ENCODE results near the gene MLX.
"Not testable (repeated sequence)": the region's sequence is repeated elsewhere in the genome, so short reads cannot be mapped to it uniquely, and the experiment has no call there.

The MLX gene

GRCh38 chr17:42540558-42540957 is 26.3 kb upstream of the MLX start:
- H3K4me1 ChIP-seq (ENCODE audit: control insufficient read depth, insufficient read depth, low read length), result peaks cover 35% of the 10 kb centered on the region
- H3K36me3 ChIP-seq (ENCODE audit: control insufficient read depth, insufficient read depth, low read length); H3K27me3 ChIP-seq (ENCODE audit: control insufficient read depth, insufficient read depth, low read length); H3K9me3 ChIP-seq (ENCODE audit: control insufficient read depth, low read length); H3K9ac ChIP-seq (ENCODE audit: low read length); H3K4me3 ChIP-seq (ENCODE audit: low read length): not testable (repeated sequence)

DNA sequence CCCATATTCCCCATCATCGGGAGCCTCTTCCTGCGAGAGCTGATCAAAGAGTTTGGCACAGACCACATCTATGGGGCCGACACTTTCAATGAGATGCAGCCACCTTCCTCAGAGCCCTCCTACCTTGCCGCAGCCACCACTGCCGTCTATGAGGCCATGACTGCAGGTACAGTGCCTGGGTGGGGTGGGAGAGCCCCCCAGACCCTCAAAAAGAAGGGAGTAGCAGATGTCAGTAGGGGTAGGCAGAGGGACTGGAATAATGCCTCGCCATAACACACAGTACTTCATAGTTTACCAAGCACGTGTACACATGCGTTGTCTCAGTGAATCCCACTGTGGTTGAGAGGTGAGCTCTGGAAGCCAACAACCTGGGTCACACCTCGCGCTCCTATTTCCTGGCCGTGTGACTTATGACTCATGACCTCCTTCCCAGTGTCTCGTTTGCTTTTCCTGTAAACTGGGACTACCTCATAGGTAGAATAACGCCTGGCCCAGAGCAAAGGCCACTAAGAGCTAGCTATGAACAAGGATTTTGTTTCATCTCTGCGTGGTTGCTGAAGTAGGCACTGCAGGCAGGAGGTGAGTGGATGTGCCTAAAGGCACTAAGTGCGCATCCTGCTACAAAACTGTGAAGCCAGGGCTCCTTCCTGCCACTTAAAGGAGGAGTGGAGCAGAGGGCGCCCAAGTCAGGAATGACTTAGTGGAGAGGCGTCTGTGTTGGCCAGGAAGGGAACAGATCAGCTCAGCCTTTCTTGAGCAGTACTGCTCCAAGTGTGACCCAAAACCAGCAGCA is 25.7 kb upstream of the MLX start:
- peaks cover 31% of the 10 kb centered on the region for H3K4me1 ChIP-seq (ENCODE audit: control insufficient read depth, insufficient read depth, low read length)
- peak overlapping the region; percentile 49 for H3K9ac ChIP-seq (ENCODE audit: low read length)
- no peak overlapping the region for H3K4me3 ChIP-seq (ENCODE audit: low read length)
- no peaks in the 10 kb centered on the region for H3K27me3 ChIP-seq (ENCODE audit: control insufficient read depth, insufficient read depth, low read length)
- no peaks in the 10 kb centered on the region for H3K9me3 ChIP-seq (ENCODE audit: control insufficient read depth, low read length)
- no peaks in the 10 kb centered on the region for H3K36me3 ChIP-seq (ENCODE audit: control insufficient read depth, insufficient read depth, low read length)

DNA sequence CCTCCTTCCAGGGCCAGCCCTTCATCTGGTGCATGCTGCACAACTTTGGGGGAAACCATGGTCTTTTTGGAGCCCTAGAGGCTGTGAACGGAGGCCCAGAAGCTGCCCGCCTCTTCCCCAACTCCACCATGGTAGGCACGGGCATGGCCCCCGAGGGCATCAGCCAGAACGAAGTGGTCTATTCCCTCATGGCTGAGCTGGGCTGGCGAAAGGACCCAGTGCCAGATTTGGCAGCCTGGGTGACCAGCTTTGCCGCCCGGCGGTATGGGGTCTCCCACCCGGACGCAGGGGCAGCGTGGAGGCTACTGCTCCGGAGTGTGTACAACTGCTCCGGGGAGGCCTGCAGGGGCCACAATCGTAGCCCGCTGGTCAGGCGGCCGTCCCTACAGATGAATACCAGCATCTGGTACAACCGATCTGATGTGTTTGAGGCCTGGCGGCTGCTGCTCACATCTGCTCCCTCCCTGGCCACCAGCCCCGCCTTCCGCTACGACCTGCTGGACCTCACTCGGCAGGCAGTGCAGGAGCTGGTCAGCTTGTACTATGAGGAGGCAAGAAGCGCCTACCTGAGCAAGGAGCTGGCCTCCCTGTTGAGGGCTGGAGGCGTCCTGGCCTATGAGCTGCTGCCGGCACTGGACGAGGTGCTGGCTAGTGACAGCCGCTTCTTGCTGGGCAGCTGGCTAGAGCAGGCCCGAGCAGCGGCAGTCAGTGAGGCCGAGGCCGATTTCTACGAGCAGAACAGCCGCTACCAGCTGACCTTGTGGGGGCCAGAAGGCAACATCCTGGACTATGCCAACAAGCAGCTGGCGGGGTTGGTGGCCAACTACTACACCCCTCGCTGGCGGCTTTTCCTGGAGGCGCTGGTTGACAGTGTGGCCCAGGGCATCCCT is 23.5 kb upstream of the MLX start:
- Histone ChIP-seq H3K27me3 (ENCODE audit: control insufficient read depth, insufficient read depth, low read length) (no peaks in the 10 kb centered on the region), H3K9ac (ENCODE audit: low read length) (no peak overlapping the region), H3K9me3 (ENCODE audit: control insufficient read depth, low read length) (no peaks in the 10 kb centered on the region), H3K36me3 (ENCODE audit: control insufficient read depth, insufficient read depth, low read length) (no peaks in the 10 kb centered on the region), H3K4me3 (ENCODE audit: low read length) (no peak overlapping the region), H3K4me1 (ENCODE audit: control insufficient read depth, insufficient read depth, low read length) (peaks cover 28% of the 10 kb centered on the region)

DNA sequence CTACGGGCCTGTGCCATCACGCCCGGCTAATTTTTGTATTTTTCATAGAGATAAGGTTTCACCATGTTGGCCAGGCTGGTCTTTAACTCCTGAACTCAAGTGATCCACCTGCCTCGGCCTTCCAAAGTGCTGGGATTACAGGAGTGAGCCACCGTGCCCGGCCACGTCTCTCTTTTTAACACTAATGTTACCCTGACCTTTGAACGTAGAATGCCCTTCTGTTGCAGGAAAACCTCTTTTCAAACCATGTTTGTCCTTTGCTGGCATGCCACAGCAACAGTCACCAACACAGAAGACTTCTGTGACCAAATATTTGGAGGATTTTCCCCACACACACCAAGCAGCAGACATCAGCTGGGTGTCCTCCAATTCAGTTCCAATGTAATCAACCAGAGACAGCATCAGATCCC is 22.0 kb upstream of the MLX start:
- Histone ChIP-seq H3K36me3 (ENCODE audit: control insufficient read depth, insufficient read depth, low read length) (no peaks in the 10 kb centered on the region), H3K27me3 (ENCODE audit: control insufficient read depth, insufficient read depth, low read length) (no peaks in the 10 kb centered on the region), H3K9me3 (ENCODE audit: control insufficient read depth, low read length) (no peaks in the 10 kb centered on the region), H3K4me3 (ENCODE audit: low read length) (no peak overlapping the region), H3K4me1 (ENCODE audit: control insufficient read depth, insufficient read depth, low read length) (peaks cover 37% of the 10 kb centered on the region), H3K9ac (ENCODE audit: low read length) (no peak overlapping the region)

DNA sequence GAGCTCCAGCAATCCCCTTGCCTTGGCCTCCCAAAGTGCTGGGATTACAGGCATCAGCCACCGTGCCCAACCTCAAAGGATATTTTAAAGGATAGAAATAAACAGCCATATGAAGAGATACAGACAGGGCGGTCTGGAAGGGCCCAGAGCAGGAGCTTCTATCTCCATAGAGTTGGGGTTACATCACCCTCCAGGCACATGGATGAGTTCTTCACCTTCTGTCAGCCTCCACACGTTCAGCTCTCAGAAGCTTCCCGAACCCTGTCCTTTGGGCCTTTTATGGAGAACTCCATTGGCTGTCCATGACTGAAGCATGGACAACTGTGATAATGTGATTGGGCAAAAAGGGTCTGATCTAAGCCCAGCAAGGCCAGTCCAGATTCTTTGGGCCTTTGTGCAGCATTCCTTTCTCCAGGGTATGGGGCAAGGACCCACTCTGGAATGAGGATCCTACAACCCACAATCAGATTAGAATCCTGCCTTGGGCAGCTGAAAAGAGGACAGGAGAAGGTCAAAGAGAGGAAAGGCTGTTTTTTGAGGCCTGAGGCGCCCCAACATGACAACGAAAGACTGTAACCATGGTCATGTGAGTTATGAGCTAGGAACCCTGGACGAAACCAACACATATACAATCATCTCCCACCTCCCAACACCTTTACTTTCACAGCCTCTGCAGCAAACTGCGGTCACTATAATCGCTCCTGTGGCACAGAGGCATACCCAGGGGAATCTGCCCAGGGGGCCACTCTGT is 21.0 kb upstream of the MLX start:
- not testable (repeated sequence) for H3K4me3 ChIP-seq (ENCODE audit: low read length); H3K27me3 ChIP-seq (ENCODE audit: control insufficient read depth, insufficient read depth, low read length); H3K9me3 ChIP-seq (ENCODE audit: control insufficient read depth, low read length); H3K9ac ChIP-seq (ENCODE audit: low read length); H3K36me3 ChIP-seq (ENCODE audit: control insufficient read depth, insufficient read depth, low read length)
- H3K4me1 ChIP-seq (ENCODE audit: control insufficient read depth, insufficient read depth, low read length), result peaks cover 33% of the 10 kb centered on the region

GRCh38 chr17:42547001-42547461 is 19.9 kb upstream of the MLX start:
- H3K36me3 ChIP-seq (ENCODE audit: control insufficient read depth, insufficient read depth, low read length), result no peaks in the 10 kb centered on the region
- H3K9me3 ChIP-seq (ENCODE audit: control insufficient read depth, low read length), result no peaks in the 10 kb centered on the region
- H3K4me1 ChIP-seq (ENCODE audit: control insufficient read depth, insufficient read depth, low read length), result peaks cover 22% of the 10 kb centered on the region
- no peak overlapping the region for H3K9ac ChIP-seq (ENCODE audit: low read length)
- H3K27me3 ChIP-seq (ENCODE audit: control insufficient read depth, insufficient read depth, low read length), result no peaks in the 10 kb centered on the region
- H3K4me3 ChIP-seq (ENCODE audit: low read length), result no peak overlapping the region

GRCh38 chr17:42547698-42548069 is 19.2 kb upstream of the MLX start:
- Histone ChIP-seq H3K36me3 (ENCODE audit: control insufficient read depth, insufficient read depth, low read length) (no peaks in the 10 kb centered on the region), H3K9me3 (ENCODE audit: control insufficient read depth, low read length) (no peaks in the 10 kb centered on the region), H3K4me3 (ENCODE audit: low read length) (no peak overlapping the region), H3K27me3 (ENCODE audit: control insufficient read depth, insufficient read depth, low read length) (no peaks in the 10 kb centered on the region), H3K9ac (ENCODE audit: low read length) (peak overlapping the region; percentile 8), H3K4me1 (ENCODE audit: control insufficient read depth, insufficient read depth, low read length) (peaks cover 16% of the 10 kb centered on the region)

DNA sequence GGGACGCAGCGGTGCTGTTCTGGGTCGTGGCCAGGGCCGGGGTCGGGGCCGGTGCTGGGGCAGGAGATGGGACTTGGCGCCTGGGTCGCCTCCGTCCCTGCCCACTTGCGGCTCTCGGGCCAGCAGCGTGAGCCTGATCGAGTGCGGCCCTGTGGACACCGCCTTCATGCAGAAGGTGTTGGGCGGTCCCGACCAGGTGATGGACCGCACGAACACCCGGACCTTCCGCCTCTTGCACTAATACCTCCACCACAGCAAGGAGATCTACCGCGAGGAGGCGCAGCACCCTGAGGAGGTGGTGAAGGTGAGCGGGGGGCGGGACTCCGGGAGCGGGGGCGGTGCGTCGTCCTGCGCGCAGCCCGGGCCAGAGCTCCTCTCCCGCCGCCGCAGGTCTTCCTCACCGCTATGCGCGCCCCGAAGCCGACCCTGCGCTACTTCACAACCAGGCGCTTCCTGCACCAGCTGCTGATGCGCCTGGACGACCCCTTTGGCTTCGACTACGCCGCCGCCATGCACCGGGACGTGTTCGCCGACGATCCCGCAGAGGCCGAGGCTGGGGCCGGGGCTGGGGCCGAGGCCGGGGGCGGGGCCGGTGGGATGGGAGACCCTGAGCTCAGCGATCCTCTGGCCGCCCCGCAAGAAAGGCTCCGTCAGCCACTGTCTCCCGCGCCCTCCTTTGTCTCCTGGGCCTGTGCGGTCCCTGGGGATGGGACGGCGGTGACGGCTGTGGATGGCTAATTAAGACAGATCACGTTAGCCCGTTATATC is 18.6 kb upstream of the MLX start:
- Histone ChIP-seq H3K9me3 (ENCODE audit: control insufficient read depth, low read length) (no peaks in the 10 kb centered on the region), H3K4me3 (ENCODE audit: low read length) (no peak overlapping the region), H3K36me3 (ENCODE audit: control insufficient read depth, insufficient read depth, low read length) (no peaks in the 10 kb centered on the region), H3K9ac (ENCODE audit: low read length) (peak overlapping the region; percentile 8), H3K4me1 (ENCODE audit: control insufficient read depth, insufficient read depth, low read length) (peaks cover 14% of the 10 kb centered on the region), H3K27me3 (ENCODE audit: control insufficient read depth, insufficient read depth, low read length) (no peaks in the 10 kb centered on the region)

- Histone ChIP-seq H3K4me1 (ENCODE audit: control insufficient read depth, insufficient read depth, low read length) (peaks cover 21% of the 10 kb centered on the region), H3K9ac (ENCODE audit: low read length) (no peak overlapping the region), H3K4me3 (ENCODE audit: low read length) (no peak overlapping the region), H3K27me3 (ENCODE audit: control insufficient read depth, insufficient read depth, low read length) (no peaks in the 10 kb centered on the region), H3K36me3 (ENCODE audit: control insufficient read depth, insufficient read depth, low read length) (no peaks in the 10 kb centered on the region), H3K9me3 (ENCODE audit: control insufficient read depth, low read length) (no peaks in the 10 kb centered on the region)
These were observed 17.7 kb upstream of the MLX start for GRCh38 chr17:42548993-42549755.

- not testable (repeated sequence) for H3K9me3 ChIP-seq (ENCODE audit: control insufficient read depth, low read length); H3K27me3 ChIP-seq (ENCODE audit: control insufficient read depth, insufficient read depth, low read length); H3K4me3 ChIP-seq (ENCODE audit: low read length); H3K36me3 ChIP-seq (ENCODE audit: control insufficient read depth, insufficient read depth, low read length)
- H3K4me1 ChIP-seq (ENCODE audit: control insufficient read depth, insufficient read depth, low read length), result peaks cover 27% of the 10 kb centered on the region
- peak within 1 kb of the TSS; percentile 95 for H3K9ac ChIP-seq (ENCODE audit: low read length)
These were observed 14.2 kb upstream of the MLX start, which contains the start of gene HSD17B1 for GRCh38 chr17:42552736-42553135. Gene HSD17B1 (plus strand): TSS chr17:42552923. CDS start chr17:42552934, 11 bp downstream.
